ENCODE measurements around the gene NRXN3. TPM values are rescaled to one million over a fixed set of nuclear protein-coding genes. Genes with fewer than 3 reads are reported as not detected.

Gene NRXN3
- total RNA-seq, 4 donors from 2014 or later, result 0.19 to 1.4 (median 0.40) TPM

DNA sequence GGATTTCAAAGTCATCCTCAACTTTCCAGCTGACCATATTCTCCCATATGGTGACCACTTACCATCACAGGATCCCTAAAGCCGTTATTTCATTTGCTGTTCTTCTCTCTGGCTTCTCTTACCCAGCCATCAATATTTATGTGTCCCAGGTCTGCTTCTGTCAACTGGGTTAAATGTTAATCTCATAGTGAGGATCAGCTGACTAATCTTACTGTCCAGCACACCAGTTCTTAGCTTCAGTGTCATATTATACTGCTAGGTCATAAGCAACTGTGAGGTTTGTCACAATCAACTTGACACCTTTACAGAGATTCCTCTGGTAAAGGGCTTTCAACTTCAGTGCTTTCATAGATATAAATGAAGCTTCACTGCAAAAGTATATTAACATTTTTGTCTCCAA, 1746.7 kb downstream of the NRXN3 start:
- TF ChIP-seq, protein P1, sequence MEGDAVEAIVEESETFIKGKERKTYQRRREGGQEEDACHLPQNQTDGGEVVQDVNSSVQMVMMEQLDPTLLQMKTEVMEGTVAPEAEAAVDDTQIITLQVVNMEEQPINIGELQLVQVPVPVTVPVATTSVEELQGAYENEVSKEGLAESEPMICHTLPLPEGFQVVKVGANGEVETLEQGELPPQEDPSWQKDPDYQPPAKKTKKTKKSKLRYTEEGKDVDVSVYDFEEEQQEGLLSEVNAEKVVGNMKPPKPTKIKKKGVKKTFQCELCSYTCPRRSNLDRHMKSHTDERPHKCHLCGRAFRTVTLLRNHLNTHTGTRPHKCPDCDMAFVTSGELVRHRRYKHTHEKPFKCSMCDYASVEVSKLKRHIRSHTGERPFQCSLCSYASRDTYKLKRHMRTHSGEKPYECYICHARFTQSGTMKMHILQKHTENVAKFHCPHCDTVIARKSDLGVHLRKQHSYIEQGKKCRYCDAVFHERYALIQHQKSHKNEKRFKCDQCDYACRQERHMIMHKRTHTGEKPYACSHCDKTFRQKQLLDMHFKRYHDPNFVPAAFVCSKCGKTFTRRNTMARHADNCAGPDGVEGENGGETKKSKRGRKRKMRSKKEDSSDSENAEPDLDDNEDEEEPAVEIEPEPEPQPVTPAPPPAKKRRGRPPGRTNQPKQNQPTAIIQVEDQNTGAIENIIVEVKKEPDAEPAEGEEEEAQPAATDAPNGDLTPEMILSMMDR (IDR thresholded peaks at IDR 0.05), result no peak
- DNase-seq (ENCODE audit: low spot score), result no peak
- no peak for ATAC-seq (ENCODE audit: low FRiP score)

Small RNAs within 50 kb of the gene (small RNA-seq; reads per million reads assigned to genes)
- gene RNA5SP388, result not detected

Measured in omental fat pad (tissue), 4 donors.